ENCODE data around the gene PCSK2.

Gene PCSK2

GRCh38 chr20:17262786-17263185 lies 35.9 kb downstream of the PCSK2 start:
- DNase-seq: no peak

- DNase-seq: no peak
These were observed 46.9 kb downstream of the PCSK2 start for GRCh38 chr20:17273717-17274116.

- DNase-seq: no peak
These were observed 49.3 kb downstream of the PCSK2 start for GRCh38 chr20:17276101-17276500.

- DNase-seq: peak; percentile 25
These were observed 54.6 kb downstream of the PCSK2 start for GRCh38 chr20:17281478-17281877.

GRCh38 chr20:17282501-17282900 lies 55.7 kb downstream of the PCSK2 start:
- no peak for DNase-seq

- no peak for DNase-seq
These were observed 60.7 kb downstream of the PCSK2 start for GRCh38 chr20:17287503-17287902.

- DNase-seq: no peak
These were observed 61.2 kb downstream of the PCSK2 start for GRCh38 chr20:17287998-17288397.

GRCh38 chr20:17295151-17295726 lies 68.4 kb downstream of the PCSK2 start:
- no peak for DNase-seq

- no peak for DNase-seq
These were observed 69.2 kb downstream of the PCSK2 start for GRCh38 chr20:17295991-17296390.

GRCh38 chr20:17298171-17298570 lies 71.3 kb downstream of the PCSK2 start:
- DNase-seq: no peak

GRCh38 chr20:17298751-17299150 lies 71.9 kb downstream of the PCSK2 start:
- DNase-seq: no peak

GRCh38 chr20:17300113-17300512 lies 73.3 kb downstream of the PCSK2 start:
- no peak for DNase-seq

- no peak for DNase-seq
These were observed 77.9 kb downstream of the PCSK2 start for GRCh38 chr20:17304774-17305173.

GRCh38 chr20:17306427-17306826 lies 79.6 kb downstream of the PCSK2 start:
- DNase-seq: no peak

GRCh38 chr20:17314264-17314663 lies 87.4 kb downstream of the PCSK2 start:
- no peak for DNase-seq

- DNase-seq: no peak
These were observed 88.8 kb downstream of the PCSK2 start for GRCh38 chr20:17315407-17316231.

GRCh38 chr20:17316316-17317038 lies 89.6 kb downstream of the PCSK2 start:
- no peak for DNase-seq

GRCh38 chr20:17317341-17317740 lies 90.5 kb downstream of the PCSK2 start:
- no peak for DNase-seq

- no peak for DNase-seq
These were observed 93.6 kb downstream of the PCSK2 start for GRCh38 chr20:17320456-17320855.

- DNase-seq: no peak
These were observed 99.3 kb downstream of the PCSK2 start for GRCh38 chr20:17326096-17326495.

GRCh38 chr20:17327185-17328148 lies 100.6 kb downstream of the PCSK2 start:
- no peak for DNase-seq

- DNase-seq: no peak
These were observed 108.1 kb downstream of the PCSK2 start for GRCh38 chr20:17334932-17335331.

- no peak for DNase-seq
These were observed 112.2 kb downstream of the PCSK2 start for GRCh38 chr20:17339000-17339399.
